GM23248 (cell line): ENCODE measurements around the gene DPP3.
"Not testable (repeated sequence)": the region's sequence is repeated elsewhere in the genome, so short reads cannot be mapped to it uniquely, and the experiment has no call there.

Source experiments
- EZH2 ChIP-seq: fragments of 200-600 bp; sonication (generic); IDR thresholded peaks from 2 replicates; pipeline ENCODE4 v1.6.1; 2018; ENCODE audit warnings: antibody characterized with exemption, mild to moderate bottlenecking; ENCODE audit not compliant: insufficient read depth, poor library complexity, severe bottlenecking
- EZH2phosphoT487 ChIP-seq: fragments of 200-600 bp; sonication (generic); IDR thresholded peaks from 2 replicates; pipeline ENCODE4 v1.6.1; 2018; ENCODE audit warnings: antibody characterized with exemption, moderate library complexity, mild to moderate bottlenecking, low read depth; ENCODE audit not compliant: insufficient read depth

DNA sequence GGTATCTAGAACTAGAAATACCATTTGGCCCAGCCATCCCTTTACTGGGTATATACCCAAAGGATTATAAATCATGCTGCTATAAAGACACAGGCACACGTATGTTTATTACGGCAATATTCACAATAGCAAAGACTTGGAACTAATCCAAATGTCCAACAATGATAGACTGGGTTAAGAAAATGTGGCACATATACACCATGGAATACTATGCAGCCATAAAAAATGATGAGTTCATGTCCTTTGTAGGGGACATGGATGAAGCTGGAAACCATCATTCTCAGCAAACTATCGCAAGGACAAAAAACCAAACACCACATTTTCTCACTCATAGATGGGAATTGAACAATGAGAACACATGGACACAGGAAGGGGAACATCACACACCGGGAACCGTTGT lies 16.1 kb upstream of the DPP3 start:
- TF ChIP-seq EZH2, EZH2phosphoT487: not testable (repeated sequence)
